Adrenal gland (tissue), 12 donors: ENCODE results near the gene ASMT. TPM values are rescaled to one million over a fixed set of nuclear protein-coding genes. Genes with fewer than 3 reads are reported as not detected.

ENCODE experiments used
- DNase-seq, 7 donors: peaks; one replicate each; pipeline ENCODE4 v3.0.0-alpha.2; 2019 to 2020
- H3K27ac ChIP-seq, 5 donors: fragments of 200-600 bp; sonication (generic) in 4 of 5; 1 replicate in 3 of 5; 2 replicates in 2 of 5; pipeline versions ENCODE4 v1.5.1 to v1.8.0; 2016 to 2020; ENCODE audit warnings: mild to moderate bottlenecking in 1 of 5
- H3K27me3 ChIP-seq: fragments of 200-600 bp; 2 replicates; pipeline ENCODE4 v1.8.0; 2021
- H3K36me3 ChIP-seq, 2 donors: fragments of 200-600 bp; replicated peaks in 1 of 2; 1 replicate in 1 of 2; 2 replicates in 1 of 2; pipeline versions ENCODE4 v1.5.1 to v1.8.0; 2018 to 2022
- H3K4me1 ChIP-seq, 2 donors: fragments of 200-600 bp; replicated peaks in 1 of 2; 1 replicate in 1 of 2; 2 replicates in 1 of 2; pipeline versions ENCODE4 v1.5.1 to v1.8.0; 2018 to 2021
- H3K4me3 ChIP-seq, 4 donors: fragments of 200-600 bp; sonication (generic) in 3 of 4; one replicate each; pipeline ENCODE4 v1.5.1; 2016 to 2018
- H3K9me3 ChIP-seq, 3 donors: fragments of 200-600 bp; sonication (generic) in 1 of 3; replicated peaks in 1 of 3; 1 replicate in 2 of 3; 2 replicates in 1 of 3; pipeline versions ENCODE4 v1.5.1 to v1.8.0; 2016 to 2021
- CTCF ChIP-seq, 6 experiments: fragments of 450-650 bp in 4 of 6; fragments of 200-600 bp in 2 of 6; sonication (generic) in 1 of 6; IDR thresholded peaks; 1 replicate in 5 of 6; 2 replicates in 1 of 6; pipeline versions ENCODE4 v1.5.1 to v1.8.0; 2016 to 2021; ENCODE audit warnings: antibody characterized with exemption in 6 of 6, mild to moderate bottlenecking in 2 of 6, moderate library complexity in 1 of 6
- POLR2A ChIP-seq, 2 donors: fragments of 450-650 bp; IDR thresholded peaks; one replicate each; pipeline ENCODE4 v1.6.1; 2017; ENCODE audit warnings: antibody characterized with exemption in 2 of 2, mild to moderate bottlenecking in 2 of 2, moderate library complexity in 1 of 2
- WGBS, 4 donors: extraction: QIAGEN DNeasy Blood & Tissue Kit in 2 of 4; methylation state at CpG; one replicate each; pipeline versions ENCODE4 v1.1.5 to v1.1.7; 2013 to 2017; 5-methylcytosine and 5-hydroxymethylcytosine counted together
- intact Hi-C, 2 donors: fragments of 100-400 bp; cut with DNase I; formaldehyde crosslinking; loops; one replicate each; pipeline versions ENCODE4 v1.14.1 to v1.15.0; 2022 to 2023
- polyA plus RNA-seq, 3 donors: library from polyadenylated mRNA; stranded (reverse); fragments of 200-250 nt in 2 of 3; fragments of 350-450 nt in 1 of 3; fragmentation: Illumina TruSeq in 1 of 3; extraction: RNeasy Lipid Tissue Mini Kit (QIAGEN cat#74804) in 1 of 3; gene quantifications; one replicate each; pipeline ENCODE4 v1.2.3, GENCODE V29; 2013 to 2014
- total RNA-seq, 9 donors: library from RNA; depleted of rRNA in 4 of 9; stranded (reverse); fragments of >200 nt in 4 of 9; fragments of 120-200 nt in 1 of 9; fragmentation: NEBNext Ultra II Directional in 1 of 9; extraction: Animal tissue kit (Norgen Biotek cat#: 25700) in 1 of 9; gene quantifications; one replicate each; pipeline versions ENCODE4 v1.1.0 to v1.2.4, GENCODE V29; 2013 to 2023
- donor health status: healthy with polysubstance abuse.
- donor health status: Bipolar disorder and iron deficiency.
- donor health status: DM: yes; HTN: yes; CAD: no.
- donor health status: DM: no; HTN: no; CAD: no.
- donor health status: DM: no; HTN: no; CAD: no.
- donor health status: DM: yes; HTN: yes; CAD: no.

The ASMT gene
- total and polyA plus RNA-seq, 12 donors, result 0.18 to 6.7 (median 0.74) TPM; not detected in 5

GRCh38 chrX:1656379-1656778 lies 41.5 kb downstream of the ASMT start:
- Histone ChIP-seq H3K4me3 (no peak overlapping the region), H3K9me3 (no peaks in the 10 kb centered on the region), H3K27me3 (no peaks in the 10 kb centered on the region), H3K27ac (no peak overlapping the region), H3K36me3 (no peaks in the 10 kb centered on the region), H3K4me1 (no peaks in the 10 kb centered on the region)
- WGBS, 4 donors, result 54 to 74% (median 61%) methylated on average over 14 of the region's 14 CpGs
- TF ChIP-seq CTCF (IDR thresholded peaks at IDR 0.05), result no peak
- no peak for DNase-seq
- intact Hi-C loops, result no loop called here

GRCh38 chrX:1657367-1658070 lies 42.7 kb downstream of the ASMT start:
- Histone ChIP-seq H3K27ac (no peak overlapping the region), H3K27me3 (no peaks in the 10 kb centered on the region), H3K4me1 (no peaks in the 10 kb centered on the region), H3K9me3 (no peaks in the 10 kb centered on the region), H3K4me3 (no peak overlapping the region), H3K36me3 (no peaks in the 10 kb centered on the region)
- WGBS, 4 donors, result 17 to 36% (median 20%) methylated on average over 8 to 13 of the region's 13 CpGs
- TF ChIP-seq POLR2A (IDR thresholded peaks at IDR 0.05) (no peak), CTCF (IDR thresholded peaks at IDR 0.05) (no peak)
- intact Hi-C loops, result no loop called here
- DNase-seq, result peak in 2 of 7 donors; percentile 9 to 73

- Histone ChIP-seq H3K4me3 (no peak overlapping the region), H3K27me3 (no peaks in the 10 kb centered on the region), H3K27ac (no peak overlapping the region), H3K9me3 (no peaks in the 10 kb centered on the region), H3K36me3 (no peaks in the 10 kb centered on the region), H3K4me1 (no peaks in the 10 kb centered on the region)
- intact Hi-C loops, result no loop called here
- DNase-seq, result peak in 1 of 7 donors; percentile 55
- no peak for TF ChIP-seq POLR2A (IDR thresholded peaks at IDR 0.05)
- TF ChIP-seq CTCF (IDR thresholded peaks at IDR 0.05), result no peak
- 19 to 30% (median 24%) methylated on average over 10 to 14 of the region's 14 CpGs for WGBS, 4 donors
These were observed 43.2 kb downstream of the ASMT start for GRCh38 chrX:1658071-1658491.

GRCh38 chrX:1659664-1660461 lies 45.0 kb downstream of the ASMT start:
- intact Hi-C loops, result no loop called here
- peak in 1 of 7 donors; percentile 44 for DNase-seq
- H3K27ac ChIP-seq, result no peak overlapping the region
- H3K4me1 ChIP-seq, result no peaks in the 10 kb centered on the region
- H3K27me3 ChIP-seq, result no peaks in the 10 kb centered on the region
- H3K36me3 ChIP-seq, result no peaks in the 10 kb centered on the region
- H3K4me3 ChIP-seq, result no peak overlapping the region
- H3K9me3 ChIP-seq, result no peaks in the 10 kb centered on the region
- WGBS, 4 donors, result 86 to 92% (median 90%) methylated on average over 24 to 34 of the region's 34 CpGs
- TF ChIP-seq POLR2A (IDR thresholded peaks at IDR 0.05) (no peak), CTCF (IDR thresholded peaks at IDR 0.05) (no peak)
